GM18505 (cell line): ENCODE results near the gene NAA16.
"Not testable (repeated sequence)": the region's sequence is repeated elsewhere in the genome, so short reads cannot be mapped to it uniquely, and the experiment has no call there.

ENCODE experiments used
- ATAC-seq: cut with Tn5 transposase; IDR thresholded peaks from one replicate; pipeline ENCODE4 v1.9.1; 2021; ENCODE audit not compliant: unreplicated experiment
- POLR2A ChIP-seq: IDR thresholded peaks from 4 replicates; pipeline ENCODE4 v1.6.1; 2011; ENCODE audit warnings: borderline replicate concordance; ENCODE audit not compliant: insufficient read depth, insufficient read length; ENCODE audit errors: extremely low read depth

The NAA16 gene

DNA sequence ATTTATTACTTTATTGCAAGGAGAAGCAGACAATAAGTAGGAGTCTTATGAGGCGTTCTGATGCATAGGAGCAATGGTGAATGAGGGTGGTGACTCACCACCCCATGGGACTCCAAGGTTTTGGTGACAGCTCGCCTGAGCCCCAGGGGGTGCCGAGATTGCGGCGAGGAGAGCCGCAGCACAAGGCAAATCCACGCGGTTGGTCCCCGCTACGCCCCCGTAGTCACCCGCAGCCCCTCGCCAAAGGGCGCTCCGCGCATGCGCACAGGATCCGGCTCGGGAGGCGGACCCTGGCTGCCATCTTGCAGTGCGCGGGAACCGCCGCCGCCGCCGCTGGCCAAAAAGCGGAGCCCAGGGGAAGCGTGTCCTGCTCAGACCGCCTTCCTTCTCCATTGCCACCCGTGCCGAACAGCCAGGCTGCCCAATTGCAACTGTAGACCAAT is at the start of gene NAA16:
Gene NAA16, plus strand, starts transcription at position 305 of the 443 bp plus-strand sequence. CDS start 262 bp downstream, outside the sequence.
- ATAC-seq, result peak; percentile 68
- TF ChIP-seq POLR2A, result peak; percentile 69

DNA sequence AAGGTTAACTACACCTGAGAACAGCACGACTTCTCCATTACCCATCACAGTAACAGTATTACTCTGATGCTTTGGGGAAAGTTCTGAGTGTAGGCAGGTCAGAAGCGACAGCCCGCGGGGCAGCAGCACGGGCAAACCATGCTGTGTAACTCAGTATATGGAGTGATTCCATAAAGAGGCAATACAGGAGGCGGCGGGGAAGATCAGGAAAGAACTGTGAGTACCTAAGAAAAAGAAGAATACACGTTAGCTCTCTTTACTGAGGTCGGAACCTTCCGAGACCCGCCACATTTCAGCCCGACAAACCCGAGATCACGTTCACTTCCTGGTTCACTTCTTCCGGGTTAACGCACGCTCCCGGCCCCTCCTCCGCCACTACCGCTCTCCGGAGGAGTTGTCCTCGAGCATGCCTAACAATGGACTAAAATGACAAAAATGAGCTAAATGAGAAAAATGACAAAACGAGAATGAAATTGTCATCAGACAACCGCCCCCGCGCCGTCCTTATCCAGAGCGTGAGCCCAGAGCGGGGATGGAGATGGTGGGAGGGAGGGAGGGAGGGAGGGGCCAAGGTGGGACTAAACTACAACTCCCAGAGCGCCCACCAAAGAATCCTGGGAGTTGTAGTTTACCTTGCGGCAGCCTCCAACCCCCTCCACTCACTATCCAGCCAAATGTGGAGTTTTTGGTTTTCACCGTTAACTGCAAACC is 47.7 kb upstream of the NAA16 start, which contains the start of gene MTRF1:
Gene MTRF1, minus strand, starts transcription at position 316 of the 711 bp plus-strand sequence. CDS start 2,669 bp downstream, outside the sequence.
- peak; percentile 93 for ATAC-seq
- peak; percentile 76 for TF ChIP-seq POLR2A

DNA sequence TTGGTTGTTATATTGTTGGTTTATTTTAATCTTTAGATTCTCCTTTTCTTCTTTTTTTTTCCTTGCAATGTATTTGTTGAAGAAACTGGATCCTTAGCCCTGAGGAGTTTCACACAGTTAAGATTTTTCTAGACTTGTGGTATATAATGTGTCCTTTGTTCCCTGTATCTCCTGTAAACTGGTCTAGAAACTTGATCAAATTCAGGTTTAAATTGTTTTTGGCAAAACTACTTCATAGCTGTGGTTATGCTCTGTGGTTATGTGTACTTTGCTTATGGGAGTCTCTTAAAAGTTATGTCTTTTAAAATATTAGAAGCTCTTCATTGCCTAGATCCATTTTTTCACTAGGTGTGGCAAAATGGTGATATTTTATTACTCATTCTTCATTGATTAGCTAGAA is 44.0 kb upstream of the NAA16 start:
- no peak for TF ChIP-seq POLR2A
- no peak for ATAC-seq

DNA sequence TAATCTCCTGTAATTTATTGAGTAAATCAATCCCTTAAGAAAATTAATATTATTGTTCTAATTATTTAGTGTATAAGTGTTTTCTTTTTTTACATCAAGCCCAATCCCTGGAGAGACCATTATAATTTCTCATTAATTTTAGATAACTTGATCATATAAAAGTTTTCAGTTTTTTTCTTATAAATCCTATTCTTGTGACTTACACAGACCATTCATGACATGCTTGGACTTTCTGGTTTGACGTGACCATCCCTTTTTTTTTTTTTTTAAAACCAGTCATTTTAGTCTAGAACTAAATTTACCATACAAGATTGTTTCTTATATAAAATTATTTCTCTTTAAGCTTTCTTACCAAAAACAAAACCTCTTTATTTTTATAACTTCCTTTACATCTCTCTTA is 42.3 kb upstream of the NAA16 start:
- no peak for ATAC-seq
- TF ChIP-seq POLR2A, result no peak

DNA sequence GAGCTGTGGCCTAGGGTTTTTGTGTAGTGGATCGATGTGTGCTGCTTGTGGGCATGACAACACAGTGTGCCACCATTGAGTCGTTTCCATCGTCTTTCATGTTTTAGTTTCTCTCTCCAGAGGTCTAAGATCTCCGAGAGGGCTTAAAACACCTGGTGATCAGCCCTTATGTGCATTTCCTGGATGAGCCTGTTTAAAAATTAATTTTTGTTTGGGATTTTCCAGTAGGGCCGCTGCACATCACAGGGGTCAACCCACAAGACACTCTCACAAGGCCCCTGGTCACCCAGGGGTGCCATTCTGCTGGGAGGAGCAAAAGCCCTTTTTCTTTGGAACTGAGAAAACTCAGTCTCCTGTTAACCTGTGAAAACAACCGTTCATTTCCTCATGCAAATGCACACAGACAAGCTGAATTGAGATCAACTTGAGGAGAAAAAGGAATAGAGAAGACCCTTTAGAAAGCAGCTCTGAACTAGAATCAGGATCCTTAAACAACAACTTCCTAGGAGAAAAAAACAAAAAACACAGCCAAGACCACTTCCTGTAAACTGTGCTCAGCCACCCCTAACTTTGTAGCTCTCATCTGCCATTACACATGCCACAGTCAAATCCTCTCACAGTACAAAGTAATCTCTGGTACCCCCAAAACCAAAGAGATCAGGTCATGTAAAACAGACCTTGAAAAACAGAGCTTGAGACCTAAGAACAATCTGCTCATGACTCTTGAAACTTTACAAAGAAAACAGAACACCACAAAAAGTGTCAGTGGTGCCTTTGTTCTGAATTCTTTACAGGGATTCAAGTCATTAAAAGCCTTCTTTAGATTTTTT is 39.4 kb upstream of the NAA16 start:
- TF ChIP-seq POLR2A, result no peak
- ATAC-seq, result no peak

DNA sequence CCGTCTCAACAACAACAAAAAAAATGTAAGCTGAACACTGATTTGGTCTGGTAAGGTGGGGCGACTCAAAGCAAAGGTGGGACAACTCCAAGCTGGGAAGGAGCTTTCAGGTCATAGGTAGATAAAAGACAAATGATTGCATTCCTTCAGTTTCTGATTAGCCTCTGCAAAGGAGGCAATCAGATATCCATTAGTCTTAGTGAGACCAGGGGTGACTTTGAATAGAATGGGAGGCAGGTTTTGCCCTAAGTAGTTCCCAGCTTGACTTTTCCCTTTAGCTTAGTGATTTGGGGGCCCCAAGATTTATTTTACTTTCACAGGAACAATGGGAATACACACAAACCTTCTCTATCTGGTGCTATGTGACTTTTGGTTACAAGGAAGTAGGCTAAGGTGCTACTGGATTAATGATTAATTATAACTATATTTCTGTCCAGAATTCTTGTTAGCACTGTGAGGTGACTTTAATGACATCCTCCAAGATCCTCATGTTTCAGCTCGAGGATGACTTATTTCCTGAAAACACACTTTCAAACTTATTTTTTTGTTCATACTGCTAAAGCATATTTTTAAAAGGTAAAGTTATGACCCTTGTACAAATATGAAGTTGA is 37.1 kb upstream of the NAA16 start:
- ATAC-seq, result no peak
- no peak for TF ChIP-seq POLR2A

DNA sequence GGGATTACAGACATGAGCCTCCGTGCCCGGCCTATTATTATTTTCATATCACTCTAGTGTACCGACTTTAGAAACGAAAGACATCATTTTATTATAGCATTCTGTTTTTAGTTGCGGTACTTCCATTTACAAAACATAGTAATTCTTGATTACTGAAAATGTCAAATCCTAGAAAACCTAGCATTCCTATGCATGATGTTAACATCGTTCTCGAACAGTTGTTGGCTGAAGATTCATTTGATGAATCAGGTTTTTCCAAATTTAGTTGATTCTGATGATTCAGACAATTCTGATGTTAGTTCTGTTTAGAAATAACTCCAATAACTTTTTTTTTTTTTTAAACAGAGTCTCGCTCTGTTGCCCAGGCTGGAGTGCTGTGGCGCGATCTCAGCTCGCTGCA is 36.2 kb upstream of the NAA16 start:
- ATAC-seq, result no peak
- TF ChIP-seq POLR2A, result no peak

DNA sequence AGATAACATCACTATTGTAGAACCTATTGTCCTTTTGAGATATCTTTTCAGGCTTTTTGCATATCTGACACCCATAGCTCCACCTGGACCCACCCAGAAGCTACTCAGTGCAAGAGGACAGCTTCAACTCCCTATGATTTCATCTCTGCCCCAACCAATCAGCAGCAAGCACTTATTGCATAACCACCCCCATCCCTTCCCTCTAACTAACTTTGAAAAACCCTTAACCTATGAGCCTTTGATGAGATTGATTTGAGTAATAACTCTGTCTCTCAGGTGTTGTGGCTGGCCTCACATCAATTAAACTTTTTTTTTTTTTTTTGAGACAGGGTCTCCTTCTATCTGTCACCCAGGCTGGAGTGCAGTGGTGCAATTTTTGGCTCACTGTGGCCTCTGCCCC is 34.2 kb upstream of the NAA16 start:
- ATAC-seq, result no peak
- TF ChIP-seq POLR2A, result no peak

DNA sequence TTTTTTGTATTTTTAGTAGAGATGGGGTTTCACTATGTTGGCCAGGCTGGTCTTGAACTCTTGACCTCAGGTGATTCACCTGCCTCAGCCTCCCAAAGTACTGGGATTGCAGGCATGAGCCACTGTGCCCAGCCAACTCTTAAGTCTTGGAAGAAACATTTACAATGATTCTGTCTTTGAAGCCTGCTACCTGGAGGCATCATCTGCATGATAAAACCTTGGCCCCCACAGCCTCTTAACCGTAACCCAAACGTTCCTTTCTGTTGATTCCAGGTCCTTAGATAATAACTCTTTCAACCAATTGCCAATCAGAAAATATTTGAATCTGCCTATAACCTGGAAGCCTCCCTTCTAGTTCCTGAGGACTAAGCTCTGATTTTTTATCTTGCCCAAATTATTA is 31.9 kb upstream of the NAA16 start:
- ATAC-seq, result not testable (repeated sequence)

DNA sequence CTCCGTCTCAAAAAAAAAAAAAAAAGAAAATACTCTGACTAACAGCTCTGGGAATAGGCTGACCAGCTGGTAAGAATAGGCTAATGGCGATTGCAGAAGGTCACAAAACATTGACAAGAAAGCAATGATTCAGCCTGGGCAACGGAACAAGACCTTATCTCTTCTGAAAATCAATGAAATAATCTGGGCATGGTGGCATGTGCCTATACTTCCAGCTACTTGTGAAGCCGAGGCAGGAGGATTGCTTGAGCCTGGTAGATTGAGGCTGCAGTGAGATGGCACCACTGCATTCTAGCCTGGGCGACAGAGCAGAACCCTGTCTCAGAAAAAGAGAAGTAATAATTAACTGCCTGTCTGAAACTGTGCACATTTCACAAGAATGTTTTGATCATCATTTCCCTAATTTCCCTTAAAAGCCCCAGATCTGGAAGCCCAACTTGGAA is 28.9 kb upstream of the NAA16 start:
- no peak for TF ChIP-seq POLR2A
- ATAC-seq, result no peak

DNA sequence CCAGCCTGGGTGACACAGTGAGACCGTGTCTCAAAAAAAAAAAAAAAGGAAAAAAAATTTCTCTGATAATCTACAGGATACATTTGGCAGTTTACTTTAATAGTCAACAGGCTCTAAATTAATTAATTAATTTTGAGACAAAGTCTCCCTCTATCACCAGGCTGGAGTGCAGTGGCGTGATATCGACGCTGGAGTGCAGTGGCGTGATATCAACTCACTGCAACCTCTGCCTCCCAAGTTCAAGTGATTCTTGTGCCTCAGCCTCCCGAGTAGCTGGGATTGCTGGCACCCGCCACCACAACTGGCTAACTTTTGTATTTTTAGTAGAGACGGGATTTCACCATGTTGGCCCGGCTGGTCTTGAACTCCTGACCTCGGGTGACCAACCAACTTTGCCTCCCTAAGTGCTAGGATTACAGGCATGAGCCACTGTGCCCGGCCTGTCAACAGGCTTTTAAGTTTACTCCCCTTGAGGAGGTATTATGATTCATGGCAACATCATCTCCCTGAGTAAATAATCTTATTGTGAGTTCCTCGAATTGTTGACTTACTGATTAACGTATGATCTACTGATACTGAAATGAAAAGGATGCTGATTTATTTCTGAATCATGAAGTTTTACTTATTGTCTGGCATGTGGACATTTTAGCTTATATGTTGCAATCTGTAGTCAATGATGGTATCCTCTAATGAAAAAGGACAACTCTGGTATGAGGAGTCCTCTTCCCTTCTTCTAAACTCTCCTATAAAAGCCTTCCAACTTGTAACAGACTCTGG is 26.4 kb upstream of the NAA16 start:
- no peak for TF ChIP-seq POLR2A
- no peak for ATAC-seq

DNA sequence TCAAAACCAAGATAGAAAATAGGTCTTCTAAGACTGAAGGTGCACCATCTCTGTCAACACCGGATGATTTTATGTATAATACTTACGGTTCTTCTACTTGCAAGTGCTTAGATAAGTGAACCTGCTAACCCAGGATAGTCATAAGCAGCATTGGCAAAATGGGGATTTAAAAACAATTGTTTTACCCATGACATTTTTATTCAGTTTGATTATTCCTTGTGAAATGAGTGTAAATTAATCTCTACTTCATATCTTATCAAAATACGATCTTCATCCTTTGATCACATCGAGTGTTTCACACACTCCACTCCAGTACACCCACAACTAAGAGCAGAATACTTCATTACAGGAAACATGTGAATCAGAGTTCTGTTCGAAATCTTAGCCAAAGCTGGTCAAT is 24.7 kb upstream of the NAA16 start:
- no peak for ATAC-seq
- no peak for TF ChIP-seq POLR2A

DNA sequence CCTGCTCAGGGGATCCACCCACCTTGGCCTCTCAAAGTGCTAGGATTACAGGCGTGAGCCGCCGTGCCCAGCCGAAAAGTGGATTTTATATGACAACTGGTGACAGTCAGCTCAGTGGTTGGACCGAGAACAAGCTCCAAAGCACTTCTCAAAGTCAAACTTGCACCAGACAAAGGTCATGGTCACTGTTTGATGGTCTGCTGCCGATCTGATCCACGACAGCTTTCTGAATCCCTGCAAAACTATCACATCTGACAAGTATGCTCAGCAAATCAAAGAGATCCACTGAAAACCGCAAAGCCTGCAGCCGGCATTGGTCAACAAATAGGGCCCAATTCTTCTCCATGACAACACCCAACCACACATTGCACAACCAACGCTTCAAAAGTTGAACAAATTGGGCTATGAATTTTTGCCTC is 21.6 kb upstream of the NAA16 start:
- ATAC-seq, result no peak
- TF ChIP-seq POLR2A, result no peak
